HCT116 (cell line): ENCODE results near the gene F2RL2. TPM values are rescaled to one million over a fixed set of nuclear protein-coding genes. Genes with fewer than 3 reads are reported as not detected.

Source experiments
- ATAC-seq: fragments of 200-7000 bp; cut with Tn5 transposase; 2 replicates; pipeline ENCODE4 v1.9.1; 2020; ENCODE audit warnings: mild to moderate bottlenecking, moderate library complexity
- BruUV-seq: library from RNA; stranded (reverse); fragments of 400-500 nt; replicated peaks from 2 replicates; lab custom pipeline; 2021; lab: Mats Ljungman, UMichigan
- CTCF ChIA-PET: fragments of 300-600 bp; sonication (Branson Sonifier 250); formaldehyde crosslinking; loops from one replicate; lab custom pipeline; 2021; ENCODE audit warnings: antibody characterized with exemption; lab: Charles Lee
- POLR2A ChIA-PET: fragments of 300-600, 350-600 bp; sonication (Branson Sonifier 250); formaldehyde crosslinking; loops from one replicate; lab custom pipeline; 2021; ENCODE audit warnings: antibody characterized with exemption; lab: Charles Lee
- RAD21 ChIA-PET, 2 experiments: fragments of 300-600 bp; sonication (Branson Sonifier 250); formaldehyde crosslinking; loops; one replicate each; lab custom pipeline; 2023; ENCODE audit warnings: low total read pairs in 2 of 2; ENCODE audit not compliant: uncharacterized antibody in 2 of 2, unreplicated experiment in 2 of 2, low non-redundant PET in 1 of 2; lab: Charles Lee
- DNase-seq: peaks from one replicate; pipeline ENCODE4 v3.0.0-alpha.2; 2010; ENCODE audit warnings: low read depth, low spot score
- H2AFZ ChIP-seq: fragments of 200-600 bp; shearing (Covaris generic), sonication (generic); 2 replicates; pipeline ENCODE4 v1.6.1; 2017; ENCODE audit warnings: low read depth, mixed run types, mixed read lengths, antibody characterized with exemption, low read length; ENCODE audit not compliant: poor library complexity, severe bottlenecking
- H3K27ac ChIP-seq: 2 replicates; pipeline ENCODE4 v1.5.1; 2012; ENCODE audit warnings: low read depth, low read length
- H3K27me3 ChIP-seq: fragments of 200-600 bp; sonication (generic); 2 replicates; pipeline ENCODE4 v1.6.1; 2016; ENCODE audit warnings: mixed run types, low read length, mixed read lengths; ENCODE audit not compliant: insufficient read depth
- H3K36me3 ChIP-seq, 2 experiments: fragments of 200-500 bp in 1 of 2; fragments of 200-600 bp in 1 of 2; sonication (Bioruptor generic) in 1 of 2; sonication (generic) in 1 of 2; 2 replicates each; pipeline versions ENCODE4 v1.5.1 to v1.6.1; 2014 to 2016; ENCODE audit warnings: low read length in 2 of 2, inconsistent platforms in 1 of 2, mixed read lengths in 1 of 2, mixed run types in 1 of 2; ENCODE audit not compliant: insufficient read depth in 2 of 2, control insufficient read depth in 1 of 2
- H3K4me1 ChIP-seq, 2 experiments: fragments of 200-600 bp in 1 of 2; sonication (generic) in 1 of 2; 2 replicates each; pipeline versions ENCODE4 v1.5.1 to v1.6.1; 2012 to 2017; ENCODE audit warnings: low read length in 2 of 2, inconsistent platforms in 1 of 2, mild to moderate bottlenecking in 1 of 2, mixed read lengths in 1 of 2, mixed run types in 1 of 2, moderate library complexity in 1 of 2; ENCODE audit not compliant: insufficient read depth in 2 of 2, control insufficient read depth in 1 of 2
- H3K4me2 ChIP-seq: fragments of 200-600 bp; sonication (generic); 2 replicates; pipeline ENCODE4 v1.6.1; 2017; ENCODE audit warnings: mixed run types, low read length, mixed read lengths
- H3K4me3 ChIP-seq, 2 experiments: fragments of 200-600 bp in 1 of 2; sonication (generic) in 1 of 2; replicated peaks in 1 of 2; 2 replicates each; pipeline ENCODE4 v1.5.1; 2011 to 2016; ENCODE audit warnings: low read length in 2 of 2, control low read depth in 1 of 2, low read depth in 1 of 2, mild to moderate bottlenecking in 1 of 2, mixed read lengths in 1 of 2, mixed run types in 1 of 2
- H3K79me2 ChIP-seq: fragments of 200-600 bp; sonication (generic); 2 replicates; pipeline ENCODE4 v1.6.1; 2017; ENCODE audit warnings: mild to moderate bottlenecking, mixed run types, low read length, moderate library complexity, mixed read lengths; ENCODE audit not compliant: insufficient read depth
- H3K9ac ChIP-seq: fragments of 200-600 bp; sonication (generic); 2 replicates; pipeline ENCODE4 v1.6.1; 2016; ENCODE audit warnings: low read length, mixed read lengths
- H3K9me2 ChIP-seq: fragments of 200-600 bp; sonication (generic), shearing (Covaris generic); 2 replicates; pipeline ENCODE4 v1.6.1; 2017; ENCODE audit warnings: mixed run types, mild to moderate bottlenecking, moderate library complexity; ENCODE audit not compliant: insufficient read depth
- H3K9me3 ChIP-seq, 2 experiments: fragments of 200-500 bp in 1 of 2; fragments of 200-600 bp in 1 of 2; sonication (Bioruptor generic) in 1 of 2; sonication (generic) in 1 of 2; 2 replicates each; pipeline ENCODE4 v1.6.1; 2014 to 2017; ENCODE audit warnings: low read length in 2 of 2, mixed read lengths in 2 of 2, inconsistent platforms in 1 of 2, low read depth in 1 of 2, mild to moderate bottlenecking in 1 of 2, mixed run types in 1 of 2, moderate library complexity in 1 of 2; ENCODE audit not compliant: control insufficient read depth in 1 of 2, insufficient read depth in 1 of 2
- H4K20me1 ChIP-seq: fragments of 200-600 bp; sonication (generic), shearing (Covaris generic); 2 replicates; pipeline ENCODE4 v1.6.1; 2017; ENCODE audit warnings: mixed run types, mild to moderate bottlenecking, moderate library complexity; ENCODE audit not compliant: insufficient read depth
- CEBPB ChIP-seq: IDR thresholded peaks from 2 replicates; pipeline ENCODE4 v1.6.1; 2012; ENCODE audit warnings: low read depth
- EGR1 ChIP-seq: IDR thresholded peaks from 2 replicates; pipeline ENCODE4 v1.6.1; 2012; ENCODE audit warnings: low read depth
- ELF1 ChIP-seq: IDR thresholded peaks from 2 replicates; pipeline ENCODE4 v1.6.1; 2012; ENCODE audit warnings: low read depth, borderline replicate concordance
- EZH2 ChIP-seq: fragments of 200-600 bp; sonication (generic); IDR thresholded peaks from 2 replicates; pipeline ENCODE4 v1.6.1; 2017; ENCODE audit warnings: antibody characterized with exemption, mixed run types
- EZH2phosphoT487 ChIP-seq: fragments of 200-600 bp; IDR thresholded peaks from 2 replicates; pipeline ENCODE4 v1.6.1; 2018; ENCODE audit warnings: antibody characterized with exemption, borderline replicate concordance
- FOSL1 ChIP-seq: IDR thresholded peaks from 2 replicates; pipeline ENCODE4 v1.6.1; 2012; ENCODE audit warnings: low read depth
- POLR2AphosphoS5 ChIP-seq: IDR thresholded peaks from 2 replicates; pipeline ENCODE4 v1.6.1; 2011; ENCODE audit warnings: mild to moderate bottlenecking, low read depth, low read length, moderate library complexity
- SIN3A ChIP-seq: IDR thresholded peaks from 2 replicates; pipeline ENCODE4 v1.6.1; 2012; ENCODE audit warnings: low read depth
- SP1 ChIP-seq: IDR thresholded peaks from 2 replicates; pipeline ENCODE4 v1.6.1; 2012; ENCODE audit warnings: low read depth
- TCF7L2 ChIP-seq: IDR thresholded peaks from 2 replicates; pipeline ENCODE4 v1.7.0; 2011; ENCODE audit warnings: borderline replicate concordance, inconsistent platforms; ENCODE audit not compliant: insufficient read depth, insufficient read length; ENCODE audit errors: extremely low read depth
- ZNF274 ChIP-seq: fragments of 200-500 bp; sonication (Bioruptor generic); IDR thresholded peaks from 2 replicates; pipeline ENCODE4 v1.6.1; 2014; ENCODE audit warnings: mild to moderate bottlenecking, low read depth, low read length, inconsistent platforms
- intact Hi-C: fragments of 100-400 bp; cut with micrococcal nuclease; formaldehyde crosslinking; loops from 2 replicates; pipeline ENCODE4 v1.10.0; 2022
- total RNA-seq: library from RNA; stranded (reverse); gene quantifications from one replicate; pipeline ENCODE4 v1.2.1, GENCODE V29; 2021; ENCODE audit not compliant: unreplicated experiment
- TF ChIP-seq, protein P1 (sequence below): IDR thresholded peaks from 2 replicates; pipeline ENCODE4 v1.6.1; 2012
- TF ChIP-seq, protein P2 (sequence below), 3 experiments: fragments of 200-600 bp in 1 of 3; sonication (generic) in 1 of 3; IDR thresholded peaks in 2 of 3; conservative IDR thresholded peaks in 1 of 3; 2 replicates each; pipeline ENCODE4 v1.5.1; 2012 to 2017; ENCODE audit warnings: low read depth in 2 of 3, low read length in 2 of 3, antibody characterized with exemption in 1 of 3, borderline replicate concordance in 1 of 3, control low read depth in 1 of 3, mild to moderate bottlenecking in 1 of 3, mixed read lengths in 1 of 3, mixed run types in 1 of 3, moderate library complexity in 1 of 3; ENCODE audit not compliant: insufficient read depth in 1 of 3
- TF ChIP-seq, protein P3 (sequence below): IDR thresholded peaks from 2 replicates; pipeline ENCODE4 v1.6.1; 2012; ENCODE audit warnings: low read depth

Gene F2RL2
- total RNA-seq, 1 experiment from 2014 or later: 0.07 TPM

DNA sequence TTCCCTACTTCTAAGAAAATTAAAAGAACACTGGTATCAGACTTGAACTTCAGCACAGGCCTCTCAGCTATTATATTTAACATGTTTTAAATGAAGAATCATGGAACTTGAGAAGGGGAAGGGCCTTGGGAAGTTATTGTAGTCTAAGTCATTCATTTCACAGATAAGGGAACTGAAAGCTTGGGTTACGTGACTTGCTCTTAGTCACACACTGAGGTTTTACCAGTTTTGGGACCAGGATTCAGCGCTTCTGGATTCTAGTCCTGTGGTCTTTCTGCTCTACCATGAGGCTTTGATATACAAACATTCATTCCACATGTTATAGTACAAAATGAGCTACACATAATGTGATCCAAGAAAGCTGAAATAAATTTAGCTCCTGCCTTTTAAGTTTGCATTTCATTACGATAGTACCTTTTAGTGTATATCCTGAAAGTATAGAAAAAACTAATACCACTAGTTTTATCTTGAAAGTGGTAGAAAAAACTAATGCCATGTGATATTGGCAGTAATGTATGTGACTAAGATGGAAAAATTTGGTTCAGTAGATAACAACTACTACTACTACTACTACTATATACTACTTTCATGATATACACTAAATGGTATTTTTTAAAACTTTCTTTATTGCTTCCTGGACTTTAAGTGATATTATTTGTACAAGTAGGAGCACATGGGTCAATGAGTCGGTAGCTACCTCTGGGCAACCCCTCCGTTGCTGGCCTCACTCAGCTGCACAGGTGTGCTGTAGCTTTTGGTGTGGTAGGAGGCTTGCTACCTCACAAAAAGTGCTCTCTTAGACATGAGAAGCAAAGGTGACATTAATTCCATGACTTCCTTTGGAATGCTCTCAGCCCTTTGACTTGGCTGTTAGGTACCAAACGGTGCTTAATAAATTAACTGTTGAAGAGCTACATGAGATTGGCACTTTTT lies 40.7 kb downstream of the F2RL2 start:
- no peak for DNase-seq
- ChIA-PET CTCF (interaction anchor here (0.6 to 2.6 kb wide), 20 partner anchors 8 to 847 kb away, joined by 3 to 14 read pairs (median 4); no protein-coding TSS in a partner anchor), POLR2A (interaction anchor here (0.7 kb wide), 1 partner anchor 38 kb away, joined by 3 read pairs; no protein-coding TSS in a partner anchor), RAD21 (interaction anchor here in 1 of 2 experiments (1.0 kb wide), 1 partner anchor 192 kb away, joined by 3 read pairs; no protein-coding TSS in a partner anchor)
- no peak for ATAC-seq
- H3K79me2 ChIP-seq: no peaks in the 10 kb centered on the region
- no peak overlapping the region for H3K27ac ChIP-seq
- no peak overlapping the region for H3K4me3 ChIP-seq
- H3K4me2 ChIP-seq: no peak overlapping the region
- H3K27me3 ChIP-seq: no peaks in the 10 kb centered on the region
- H3K9me2 ChIP-seq: no peaks in the 10 kb centered on the region
- intact Hi-C loops: loop anchor here (1.0 kb wide), 1 partner anchor 244 kb away; no protein-coding TSS in a partner anchor
- no peaks in the 10 kb centered on the region for H3K36me3 ChIP-seq
- H3K9me3 ChIP-seq: no peaks in the 10 kb centered on the region
- H2AFZ ChIP-seq: no peak overlapping the region
- no peak for TF ChIP-seq SIN3A
- no peak for TF ChIP-seq CEBPB
- no peak for TF ChIP-seq SP1
- TF ChIP-seq EGR1: no peak
- TF ChIP-seq, protein P1, sequence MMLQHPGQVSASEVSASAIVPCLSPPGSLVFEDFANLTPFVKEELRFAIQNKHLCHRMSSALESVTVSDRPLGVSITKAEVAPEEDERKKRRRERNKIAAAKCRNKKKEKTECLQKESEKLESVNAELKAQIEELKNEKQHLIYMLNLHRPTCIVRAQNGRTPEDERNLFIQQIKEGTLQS: no peak
- no peak for TF ChIP-seq FOSL1
- TF ChIP-seq, protein P2, sequence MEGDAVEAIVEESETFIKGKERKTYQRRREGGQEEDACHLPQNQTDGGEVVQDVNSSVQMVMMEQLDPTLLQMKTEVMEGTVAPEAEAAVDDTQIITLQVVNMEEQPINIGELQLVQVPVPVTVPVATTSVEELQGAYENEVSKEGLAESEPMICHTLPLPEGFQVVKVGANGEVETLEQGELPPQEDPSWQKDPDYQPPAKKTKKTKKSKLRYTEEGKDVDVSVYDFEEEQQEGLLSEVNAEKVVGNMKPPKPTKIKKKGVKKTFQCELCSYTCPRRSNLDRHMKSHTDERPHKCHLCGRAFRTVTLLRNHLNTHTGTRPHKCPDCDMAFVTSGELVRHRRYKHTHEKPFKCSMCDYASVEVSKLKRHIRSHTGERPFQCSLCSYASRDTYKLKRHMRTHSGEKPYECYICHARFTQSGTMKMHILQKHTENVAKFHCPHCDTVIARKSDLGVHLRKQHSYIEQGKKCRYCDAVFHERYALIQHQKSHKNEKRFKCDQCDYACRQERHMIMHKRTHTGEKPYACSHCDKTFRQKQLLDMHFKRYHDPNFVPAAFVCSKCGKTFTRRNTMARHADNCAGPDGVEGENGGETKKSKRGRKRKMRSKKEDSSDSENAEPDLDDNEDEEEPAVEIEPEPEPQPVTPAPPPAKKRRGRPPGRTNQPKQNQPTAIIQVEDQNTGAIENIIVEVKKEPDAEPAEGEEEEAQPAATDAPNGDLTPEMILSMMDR (IDR thresholded peaks at IDR 0.05 in 2 of 3, conservative IDR thresholded peaks at IDR 0.05 in 1 of 3; ENCODE audit: borderline replicate concordance in 1 of 3, insufficient read depth in 1 of 3, low read depth in 2 of 3, low read length in 2 of 3): no peak
- TF ChIP-seq, protein P3, sequence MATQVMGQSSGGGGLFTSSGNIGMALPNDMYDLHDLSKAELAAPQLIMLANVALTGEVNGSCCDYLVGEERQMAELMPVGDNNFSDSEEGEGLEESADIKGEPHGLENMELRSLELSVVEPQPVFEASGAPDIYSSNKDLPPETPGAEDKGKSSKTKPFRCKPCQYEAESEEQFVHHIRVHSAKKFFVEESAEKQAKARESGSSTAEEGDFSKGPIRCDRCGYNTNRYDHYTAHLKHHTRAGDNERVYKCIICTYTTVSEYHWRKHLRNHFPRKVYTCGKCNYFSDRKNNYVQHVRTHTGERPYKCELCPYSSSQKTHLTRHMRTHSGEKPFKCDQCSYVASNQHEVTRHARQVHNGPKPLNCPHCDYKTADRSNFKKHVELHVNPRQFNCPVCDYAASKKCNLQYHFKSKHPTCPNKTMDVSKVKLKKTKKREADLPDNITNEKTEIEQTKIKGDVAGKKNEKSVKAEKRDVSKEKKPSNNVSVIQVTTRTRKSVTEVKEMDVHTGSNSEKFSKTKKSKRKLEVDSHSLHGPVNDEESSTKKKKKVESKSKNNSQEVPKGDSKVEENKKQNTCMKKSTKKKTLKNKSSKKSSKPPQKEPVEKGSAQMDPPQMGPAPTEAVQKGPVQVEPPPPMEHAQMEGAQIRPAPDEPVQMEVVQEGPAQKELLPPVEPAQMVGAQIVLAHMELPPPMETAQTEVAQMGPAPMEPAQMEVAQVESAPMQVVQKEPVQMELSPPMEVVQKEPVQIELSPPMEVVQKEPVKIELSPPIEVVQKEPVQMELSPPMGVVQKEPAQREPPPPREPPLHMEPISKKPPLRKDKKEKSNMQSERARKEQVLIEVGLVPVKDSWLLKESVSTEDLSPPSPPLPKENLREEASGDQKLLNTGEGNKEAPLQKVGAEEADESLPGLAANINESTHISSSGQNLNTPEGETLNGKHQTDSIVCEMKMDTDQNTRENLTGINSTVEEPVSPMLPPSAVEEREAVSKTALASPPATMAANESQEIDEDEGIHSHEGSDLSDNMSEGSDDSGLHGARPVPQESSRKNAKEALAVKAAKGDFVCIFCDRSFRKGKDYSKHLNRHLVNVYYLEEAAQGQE: no peak
- TF ChIP-seq POLR2AphosphoS5: no peak
- no peak for TF ChIP-seq ZNF274
- no peak for TF ChIP-seq EZH2
- no peak for TF ChIP-seq ELF1
- no peak for TF ChIP-seq TCF7L2
- TF ChIP-seq EZH2phosphoT487: no peak
- TF ChIP-seq, all 23 proteins: peak for 0
- H3K4me1 ChIP-seq: no peaks in the 10 kb centered on the region
- no peaks in the 10 kb centered on the region for H4K20me1 ChIP-seq
- H3K9ac ChIP-seq: no peak overlapping the region
- BruUV-seq: no TSS peak
